Osteoblast (primary cell): ENCODE data around the gene OGDH. TPM values are rescaled to one million over a fixed set of nuclear protein-coding genes. Genes with fewer than 3 reads are reported as not detected.

ENCODE experiments used
- DNase-seq: peaks from one replicate; pipeline ENCODE4 v3.0.0; 2011; ENCODE audit warnings: low spot score, mixed read lengths; ENCODE audit not compliant: insufficient read length; ENCODE audit errors: missing footprints
- H2AFZ ChIP-seq: 2 replicates; pipeline ENCODE4 v1.6.0; 2011; ENCODE audit warnings: mild to moderate bottlenecking, low read length
- H3K27ac ChIP-seq: 2 replicates; pipeline ENCODE4 v1.5.1; 2011; ENCODE audit warnings: mild to moderate bottlenecking, low read depth, low read length, moderate library complexity
- H3K27me3 ChIP-seq: 2 replicates; pipeline ENCODE4 v1.6.0; 2012; ENCODE audit warnings: mild to moderate bottlenecking, control low read depth, inconsistent platforms, low read length, moderate library complexity; ENCODE audit not compliant: insufficient read depth
- H3K36me3 ChIP-seq: 2 replicates; pipeline ENCODE4 v1.5.1; 2011; ENCODE audit warnings: mild to moderate bottlenecking, low read length, control low read depth, moderate library complexity; ENCODE audit not compliant: insufficient read depth
- H3K4me1 ChIP-seq: 2 replicates; pipeline ENCODE4 v1.5.1; 2011; ENCODE audit warnings: mild to moderate bottlenecking, low read length, control low read depth, moderate library complexity; ENCODE audit not compliant: insufficient read depth
- H3K4me2 ChIP-seq: 2 replicates; pipeline ENCODE4 v1.6.0; 2011; ENCODE audit warnings: mild to moderate bottlenecking, low read length; ENCODE audit not compliant: insufficient read depth
- H3K4me3 ChIP-seq: fragments of 200-600 bp; sonication (generic); 3 replicates; pipeline ENCODE4 v1.5.1; 2012; ENCODE audit warnings: mild to moderate bottlenecking, low read length, inconsistent platforms; ENCODE audit not compliant: insufficient read depth
- H3K79me2 ChIP-seq: 2 replicates; pipeline ENCODE4 v1.6.0; 2012; ENCODE audit warnings: mild to moderate bottlenecking, low read length, control low read depth, inconsistent platforms; ENCODE audit not compliant: insufficient read depth
- H3K9me3 ChIP-seq: 2 replicates; pipeline ENCODE4 v1.5.1; 2011; ENCODE audit warnings: low read depth, low read length, control low read depth
- H4K20me1 ChIP-seq: 2 replicates; pipeline ENCODE4 v1.6.0; 2012; ENCODE audit warnings: mild to moderate bottlenecking, low read length, control low read depth; ENCODE audit not compliant: insufficient read depth
- CTCF ChIP-seq: IDR thresholded peaks from 2 replicates; pipeline ENCODE4 v1.5.1; 2011; ENCODE audit warnings: mild to moderate bottlenecking, low read depth, low read length, moderate library complexity; ENCODE audit errors: extremely low read depth
- total RNA-seq: library from RNA; depleted of rRNA; stranded (reverse); fragments of >200 nt; gene quantifications from 2 replicates; pipeline ENCODE4 v1.2.3, GENCODE V29; 2012

OGDH gene
- total RNA-seq, 1 donor: 64.4 TPM

GRCh38 chr7:44681645-44682044 lies 75.2 kb downstream of the OGDH start:
- TF ChIP-seq CTCF: no peak
- no peak overlapping the region for H2AFZ ChIP-seq
- H3K36me3 ChIP-seq: peaks cover 26% of the 10 kb centered on the region
- no peaks in the 10 kb centered on the region for H4K20me1 ChIP-seq
- H3K4me2 ChIP-seq: no peak overlapping the region
- no peaks in the 10 kb centered on the region for H3K27me3 ChIP-seq
- H3K79me2 ChIP-seq: no peaks in the 10 kb centered on the region
- peaks cover 23% of the 10 kb centered on the region for H3K4me1 ChIP-seq
- no peak for DNase-seq
- H3K27ac ChIP-seq: no peak overlapping the region
- no peak overlapping the region for H3K4me3 ChIP-seq
- no peaks in the 10 kb centered on the region for H3K9me3 ChIP-seq

GRCh38 chr7:44685723-44686122 lies 79.3 kb downstream of the OGDH start:
- no peaks in the 10 kb centered on the region for H4K20me1 ChIP-seq
- no peaks in the 10 kb centered on the region for H3K4me1 ChIP-seq
- no peak overlapping the region for H2AFZ ChIP-seq
- no peak for DNase-seq
- H3K79me2 ChIP-seq: no peaks in the 10 kb centered on the region
- no peak for TF ChIP-seq CTCF
- H3K9me3 ChIP-seq: no peaks in the 10 kb centered on the region
- no peaks in the 10 kb centered on the region for H3K27me3 ChIP-seq
- no peak overlapping the region for H3K27ac ChIP-seq
- H3K36me3 ChIP-seq: peaks cover 20% of the 10 kb centered on the region
- no peak overlapping the region for H3K4me3 ChIP-seq
- no peak overlapping the region for H3K4me2 ChIP-seq

GRCh38 chr7:44689427-44689826 lies 83.0 kb downstream of the OGDH start:
- Histone ChIP-seq H3K27ac (no peak overlapping the region), H3K4me1 (peaks cover 7% of the 10 kb centered on the region), H3K27me3 (no peaks in the 10 kb centered on the region), H3K9me3 (no peaks in the 10 kb centered on the region), H2AFZ (no peak overlapping the region), H3K36me3 (peaks cover 8% of the 10 kb centered on the region), H3K79me2 (no peaks in the 10 kb centered on the region), H4K20me1 (no peaks in the 10 kb centered on the region), H3K4me3 (no peak overlapping the region), H3K4me2 (no peak overlapping the region)
- TF ChIP-seq CTCF: no peak
- no peak for DNase-seq

GRCh38 chr7:44693641-44694313 lies 87.3 kb downstream of the OGDH start:
- Histone ChIP-seq H3K4me2 (peak overlapping the region; percentile 48), H3K4me3 (no peak overlapping the region)

More at GRCh38 chr7:44693641-44694313, 87.3 kb downstream of the OGDH start:
- no peak for TF ChIP-seq CTCF
- Histone ChIP-seq H3K4me1 (peaks cover 7% of the 10 kb centered on the region), H2AFZ (no peak overlapping the region), H3K27ac (peak overlapping the region; percentile 72), H4K20me1 (no peaks in the 10 kb centered on the region), H3K9me3 (no peaks in the 10 kb centered on the region), H3K79me2 (no peaks in the 10 kb centered on the region), H3K36me3 (peaks cover 38% of the 10 kb centered on the region), H3K27me3 (no peaks in the 10 kb centered on the region)
- peak; percentile 92 for DNase-seq
